ENCODE data around the gene TUFT1.

The TUFT1 gene

GRCh38 chr1:151536499-151536898 is 3.6 kb upstream of the TUFT1 start:
- no peak for TF ChIP-seq YY1 (IDR thresholded peaks at IDR 0.05; ENCODE audit: low read depth)
- no peak for TF ChIP-seq CEBPB (IDR thresholded peaks at IDR 0.05)
- TF ChIP-seq ZBTB7A (IDR thresholded peaks at IDR 0.05; ENCODE audit: low read depth), result no peak
- TF ChIP-seq EP300 (IDR thresholded peaks at IDR 0.05; ENCODE audit: borderline replicate concordance), result no peak
- no peak for TF ChIP-seq RAD21 (IDR thresholded peaks at IDR 0.05; ENCODE audit: low read depth)
- TF ChIP-seq NFIC (IDR thresholded peaks at IDR 0.05), result no peak
- no peak for TF ChIP-seq EGR1 (IDR thresholded peaks at IDR 0.05)
- TF ChIP-seq TCF12 (IDR thresholded peaks at IDR 0.05; ENCODE audit: low read depth), result no peak
- TF ChIP-seq USF1 (IDR thresholded peaks at IDR 0.05), result no peak
- no peak for TF ChIP-seq TEAD4 (IDR thresholded peaks at IDR 0.05)
- TF ChIP-seq CREB1 (IDR thresholded peaks at IDR 0.05; ENCODE audit: low read depth), result no peak

DNA sequence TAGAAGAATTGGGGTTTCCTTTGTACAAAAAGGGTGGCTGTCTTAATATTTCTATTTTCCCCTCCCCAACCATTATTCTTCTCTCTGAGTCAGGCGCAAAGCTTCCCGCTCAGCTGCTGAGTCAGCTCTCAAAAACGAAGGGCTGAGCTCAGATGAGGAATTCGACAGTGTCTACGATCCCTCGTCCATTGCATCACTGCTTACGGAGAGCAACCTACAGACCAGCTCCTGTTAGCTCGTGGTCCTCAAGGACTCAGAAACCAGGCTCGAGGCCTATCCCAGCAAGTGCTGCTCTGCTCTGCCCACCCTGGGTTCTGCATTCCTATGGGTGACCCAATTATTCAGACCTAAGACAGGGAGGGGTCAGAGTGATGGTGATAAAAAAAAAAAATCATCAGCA is 3.0 kb upstream of the TUFT1 start:
- TF ChIP-seq EP300 (IDR thresholded peaks at IDR 0.05; ENCODE audit: borderline replicate concordance) (peak; percentile 27; the same call in 1 of the 2 replicates), TCF12 (IDR thresholded peaks at IDR 0.05; ENCODE audit: low read depth) (0 out of 2 replicates have a peak, but pooled peaks have one; percentile 26), EGR1 (IDR thresholded peaks at IDR 0.05) (no peak), CEBPB (IDR thresholded peaks at IDR 0.05) (peak; percentile 50; the same call in 1 of the 2 replicates), TEAD4 (IDR thresholded peaks at IDR 0.05) (peak; percentile 54)

GRCh38 chr1:151539321-151540020 is 638 bp upstream of the TUFT1 start:
- peak; percentile 50; the same call in 1 of the 2 replicates for TF ChIP-seq TEAD4 (IDR thresholded peaks at IDR 0.05)
- 0 out of 2 replicates have a peak, but pooled peaks have one; percentile 26 for TF ChIP-seq CREB1 (IDR thresholded peaks at IDR 0.05; ENCODE audit: low read depth)
- TF ChIP-seq CEBPB (IDR thresholded peaks at IDR 0.05), result no peak
- TF ChIP-seq RAD21 (IDR thresholded peaks at IDR 0.05; ENCODE audit: low read depth), result peak; percentile 20; the same call in 1 of the 2 replicates
- TF ChIP-seq ZBTB7A (IDR thresholded peaks at IDR 0.05; ENCODE audit: low read depth), result no peak
- peak; percentile 81 for TF ChIP-seq EP300 (IDR thresholded peaks at IDR 0.05; ENCODE audit: borderline replicate concordance)
- TF ChIP-seq FOXM1 (IDR thresholded peaks at IDR 0.05; ENCODE audit: borderline replicate concordance, low read depth), result peak; percentile 83
- TF ChIP-seq TCF12 (IDR thresholded peaks at IDR 0.05; ENCODE audit: low read depth), result peak; percentile 92
- TF ChIP-seq EGR1 (IDR thresholded peaks at IDR 0.05), result no peak
- TF ChIP-seq NFIC (IDR thresholded peaks at IDR 0.05), result peak; percentile 96
- TF ChIP-seq, protein P1, sequence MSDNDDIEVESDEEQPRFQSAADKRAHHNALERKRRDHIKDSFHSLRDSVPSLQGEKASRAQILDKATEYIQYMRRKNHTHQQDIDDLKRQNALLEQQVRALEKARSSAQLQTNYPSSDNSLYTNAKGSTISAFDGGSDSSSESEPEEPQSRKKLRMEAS (IDR thresholded peaks at IDR 0.05), result peak; percentile 58
- TF ChIP-seq USF1 (IDR thresholded peaks at IDR 0.05), result no peak
- no peak; the same call in 1 of the 2 replicates for TF ChIP-seq TAF1 (IDR thresholded peaks at IDR 0.05; ENCODE audit: low read depth)
- 0 out of 2 replicates have a peak, but pooled peaks have one; percentile 12 for TF ChIP-seq YY1 (IDR thresholded peaks at IDR 0.05; ENCODE audit: low read depth)
- TF ChIP-seq REST (IDR thresholded peaks at IDR 0.05; ENCODE audit: low read depth), result no peak

- TF ChIP-seq REST (IDR thresholded peaks at IDR 0.05; ENCODE audit: low read depth) (no peak), CREB1 (IDR thresholded peaks at IDR 0.05; ENCODE audit: low read depth) (no peak), NFIC (IDR thresholded peaks at IDR 0.05) (no peak), USF1 (IDR thresholded peaks at IDR 0.05) (no peak), TAF1 (IDR thresholded peaks at IDR 0.05; ENCODE audit: low read depth) (no peak), EP300 (IDR thresholded peaks at IDR 0.05; ENCODE audit: borderline replicate concordance) (no peak), CEBPB (IDR thresholded peaks at IDR 0.05) (no peak), YY1 (IDR thresholded peaks at IDR 0.05; ENCODE audit: low read depth) (no peak), TEAD4 (IDR thresholded peaks at IDR 0.05) (no peak), EGR1 (IDR thresholded peaks at IDR 0.05) (no peak), RAD21 (IDR thresholded peaks at IDR 0.05; ENCODE audit: low read depth) (no peak), FOXM1 (IDR thresholded peaks at IDR 0.05; ENCODE audit: borderline replicate concordance, low read depth) (no peak), TCF12 (IDR thresholded peaks at IDR 0.05; ENCODE audit: low read depth) (no peak), ZBTB7A (IDR thresholded peaks at IDR 0.05; ENCODE audit: low read depth) (no peak)
- TF ChIP-seq, protein P1 (IDR thresholded peaks at IDR 0.05), result no peak
These were observed 871 bp downstream of the TUFT1 start for GRCh38 chr1:151540982-151541377.

DNA sequence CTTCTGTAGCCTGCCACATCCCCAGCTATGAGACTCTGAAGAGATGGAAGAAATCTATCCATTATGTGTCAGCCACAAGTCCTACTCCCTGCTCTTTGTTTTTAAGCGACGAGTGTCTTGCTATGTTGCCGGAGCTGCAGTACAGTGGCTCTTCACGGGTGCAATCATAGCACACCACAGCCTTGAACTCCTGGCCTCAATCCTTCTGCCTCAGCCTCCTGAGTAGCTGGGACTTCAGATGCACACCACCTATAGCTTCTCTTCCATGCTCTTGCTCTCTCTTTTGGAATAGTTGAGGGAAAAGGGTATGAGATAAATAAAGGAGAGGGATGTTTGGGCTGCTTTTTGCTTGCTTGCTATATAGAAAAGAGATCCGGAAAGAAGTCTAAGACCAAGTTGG is 1.6 kb downstream of the TUFT1 start:
- TF ChIP-seq YY1 (IDR thresholded peaks at IDR 0.05; ENCODE audit: low read depth), result no peak
- TF ChIP-seq FOXM1 (IDR thresholded peaks at IDR 0.05; ENCODE audit: borderline replicate concordance, low read depth), result no peak
- no peak for TF ChIP-seq TEAD4 (IDR thresholded peaks at IDR 0.05)
- no peak for TF ChIP-seq REST (IDR thresholded peaks at IDR 0.05; ENCODE audit: low read depth)
- TF ChIP-seq USF1 (IDR thresholded peaks at IDR 0.05), result no peak
- TF ChIP-seq TCF12 (IDR thresholded peaks at IDR 0.05; ENCODE audit: low read depth), result no peak
- TF ChIP-seq ZBTB7A (IDR thresholded peaks at IDR 0.05; ENCODE audit: low read depth), result no peak
- TF ChIP-seq EP300 (IDR thresholded peaks at IDR 0.05; ENCODE audit: borderline replicate concordance), result no peak
- TF ChIP-seq CEBPB (IDR thresholded peaks at IDR 0.05), result no peak
- no peak for TF ChIP-seq NFIC (IDR thresholded peaks at IDR 0.05)
- TF ChIP-seq, protein P1 (IDR thresholded peaks at IDR 0.05), result no peak
- no peak for TF ChIP-seq RAD21 (IDR thresholded peaks at IDR 0.05; ENCODE audit: low read depth)
- no peak for TF ChIP-seq TAF1 (IDR thresholded peaks at IDR 0.05; ENCODE audit: low read depth)
- no peak for TF ChIP-seq CREB1 (IDR thresholded peaks at IDR 0.05; ENCODE audit: low read depth)
- no peak for TF ChIP-seq EGR1 (IDR thresholded peaks at IDR 0.05)

Data from Ishikawa (cell line).